T-cell (primary cell): Measurements from ENCODE around the gene PSENEN. TPM values are rescaled to one million over a fixed set of nuclear protein-coding genes. Genes with fewer than 3 reads are reported as not detected.

Experiments used
- ATAC-seq, 4 experiments: fragments of 200-7000 bp in 3 of 4; fragments of 150-1000 bp in 1 of 4; cut with Tn5 transposase; replicated peaks in 1 of 4; 1 replicate in 3 of 4; 2 replicates in 1 of 4; pipeline ENCODE4 v1.10.0; 2021; ENCODE audit warnings: moderate library complexity in 3 of 4, mild to moderate bottlenecking in 2 of 4, moderate number of reproducible peaks in 1 of 4
- CTCF ChIA-PET, 2 donors: fragments of 300-600 bp; sonication (Branson Sonifier 250); formaldehyde crosslinking; loops; one replicate each; lab custom pipeline; 2022; ENCODE audit warnings: antibody characterized with exemption in 2 of 2; lab: Charles Lee
- POLR2A ChIA-PET, 2 donors: fragments of 300-600 bp; sonication (Branson Sonifier 250); formaldehyde crosslinking; loops; one replicate each; lab custom pipeline; 2022; ENCODE audit warnings: antibody characterized with exemption in 2 of 2; lab: Charles Lee
- DNase-seq, 35 experiments: peaks; one replicate each; pipeline versions ENCODE4 v3.0.0 to v3.0.0-alpha.2; 2013 to 2023
- H3K27ac ChIP-seq: one replicate; pipeline ENCODE4 v1.5.1; 2013; ENCODE audit warnings: low read length
- H3K27me3 ChIP-seq, 2 experiments: replicated peaks in 1 of 2; 1 replicate in 1 of 2; 2 replicates in 1 of 2; pipeline versions ENCODE4 v1.6.1 to v1.7.0; 2013; ENCODE audit warnings: low read length in 1 of 2, mixed read lengths in 1 of 2; ENCODE audit not compliant: control insufficient read depth in 2 of 2, insufficient read depth in 2 of 2; ENCODE audit errors: extremely low read depth in 1 of 2
- H3K36me3 ChIP-seq, 2 donors: 1 replicate in 1 of 2; 2 replicates in 1 of 2; pipeline versions ENCODE4 v1.6.1 to v1.7.0; 2013; ENCODE audit warnings: low read length in 1 of 2; ENCODE audit not compliant: control insufficient read depth in 2 of 2, insufficient read depth in 1 of 2; ENCODE audit errors: extremely low read depth in 1 of 2
- H3K4me1 ChIP-seq, 2 experiments: 1 replicate in 1 of 2; 2 replicates in 1 of 2; pipeline versions ENCODE4 v1.6.1 to v1.7.0; 2013; ENCODE audit warnings: low read length in 2 of 2, mixed read lengths in 1 of 2; ENCODE audit not compliant: insufficient read depth in 2 of 2, control insufficient read depth in 1 of 2; ENCODE audit errors: extremely low read depth in 1 of 2
- H3K4me3 ChIP-seq, 2 donors: 1 replicate in 1 of 2; 2 replicates in 1 of 2; pipeline versions ENCODE4 v1.5.1 to v1.7.0; 2013; ENCODE audit warnings: mild to moderate bottlenecking in 2 of 2, low read length in 1 of 2, moderate library complexity in 1 of 2; ENCODE audit not compliant: control insufficient read depth in 1 of 2; ENCODE audit errors: extremely low read depth in 1 of 2
- H3K9me3 ChIP-seq: 2 replicates; pipeline ENCODE4 v1.7.0; 2013
- H3K27ac Mint-ChIP-seq, 2 donors: one replicate each; pipeline ENCODE4 v1.8.0; 2020 to 2021; ENCODE audit warnings: mild to moderate bottlenecking in 2 of 2, mixed read lengths in 2 of 2
- H3K27me3 Mint-ChIP-seq, 2 donors: one replicate each; pipeline ENCODE4 v1.8.0; 2021 to 2022; ENCODE audit warnings: mixed read lengths in 2 of 2
- H3K36me3 Mint-ChIP-seq: one replicate; pipeline ENCODE4 v1.8.0; 2021; ENCODE audit warnings: mixed read lengths
- H3K4me1 Mint-ChIP-seq, 3 donors: one replicate each; pipeline ENCODE4 v1.8.0; 2020 to 2022; ENCODE audit warnings: mixed read lengths in 3 of 3, mild to moderate bottlenecking in 1 of 3
- H3K4me3 Mint-ChIP-seq, 3 donors: one replicate each; pipeline ENCODE4 v1.8.0; 2020 to 2022; ENCODE audit warnings: mild to moderate bottlenecking in 3 of 3, mixed read lengths in 3 of 3, moderate library complexity in 3 of 3
- H3K9me3 Mint-ChIP-seq, 3 donors: one replicate each; pipeline ENCODE4 v1.8.0; 2020 to 2022; ENCODE audit warnings: mixed read lengths in 3 of 3
- WGBS: methylation state at CpG from one replicate; pipeline ENCODE4 v1.1.5; 2013; ENCODE audit warnings: missing lambda C conversion rate; ENCODE audit not compliant: insufficient coverage; 5-methylcytosine and 5-hydroxymethylcytosine counted together
- total RNA-seq, 35 experiments: library from RNA in 6 of 35; stranded (reverse) in 6 of 35; fragments of 120-200 nt in 1 of 35; gene quantifications; one replicate each; pipeline versions ENCODE4 v1.2.1 to v1.2.4 and lab custom pipeline; 2013 to 2026

PSENEN gene
- total RNA-seq, 5 donors from 2014 or later (not counting 1 experiment from before 2014, with no cell fraction given), result 21.2 to 33.5 (median 24.5) TPM

GRCh38 chr19:35740423-35741202 is 4.8 kb upstream of the PSENEN start:
- Mint-ChIP-seq H3K27me3 (no peaks in the 10 kb centered on the region), H3K27ac (peak overlapping the region; percentile 93 to 94), H3K36me3 (peaks cover 15% of the 10 kb centered on the region), H3K9me3 (no peaks in the 10 kb centered on the region), H3K4me3 (peak overlapping the region; percentile 87 to 97 (median 92)), H3K4me1 (peaks cover 52 to 66% (median 64%) of the 10 kb centered on the region in 3 donors)
- Histone ChIP-seq H3K4me3 (peak overlapping the region; percentile 68 to 82), H3K4me1 (peaks cover 14 to 72% of the 10 kb centered on the region in 2 experiments), H3K9me3 (no peaks in the 10 kb centered on the region), H3K36me3 (peaks cover 6 to 31% of the 10 kb centered on the region in 2 donors), H3K27ac (peak overlapping the region; percentile 87), H3K27me3 (no peaks in the 10 kb centered on the region)
- peak; percentile 85 to 98 (median 94) for DNase-seq
- WGBS, result under 1% methylated on average over 61 of the region's 63 CpGs
- ChIA-PET POLR2A (interaction anchor here in 1 of 2 donors (0.8 kb wide), 1 partner anchor 10 kb away, joined by 3 read pairs; no protein-coding TSS in a partner anchor), CTCF (interaction anchor here in 1 of 2 donors (0.6 to 1.0 kb wide), 3 partner anchors 9 to 262 kb away, joined by 3 to 4 read pairs (median 3); no protein-coding TSS in a partner anchor)
- ATAC-seq, result peak; percentile 66 to 71 (median 66)

GRCh38 chr19:35741203-35741515 is 4.3 kb upstream of the PSENEN start:
- H3K27ac ChIP-seq, result peak overlapping the region; percentile 87
- ChIA-PET CTCF (interaction anchor here in 1 of 2 donors (0.6 to 1.0 kb wide), 2 partner anchors 8 to 236 kb away, joined by 3 to 4 read pairs; no protein-coding TSS in a partner anchor), POLR2A (interaction anchor here in 1 of 2 donors (0.8 kb wide), 1 partner anchor 10 kb away, joined by 3 read pairs; no protein-coding TSS in a partner anchor)
- H3K9me3 Mint-ChIP-seq, result no peaks in the 10 kb centered on the region
- no peaks in the 10 kb centered on the region for H3K9me3 ChIP-seq
- DNase-seq, result no peak
- no peaks in the 10 kb centered on the region for H3K27me3 ChIP-seq
- peak overlapping the region; percentile 68 to 82 for H3K4me3 ChIP-seq
- H3K4me3 Mint-ChIP-seq, result peak overlapping the region; percentile 87 to 97 (median 92)
- peak overlapping the region; percentile 93 to 94 for H3K27ac Mint-ChIP-seq
- ATAC-seq, result no peak
- H3K27me3 Mint-ChIP-seq, result no peaks in the 10 kb centered on the region
- peaks cover 57 to 71% (median 70%) of the 10 kb centered on the region in 3 donors for H3K4me1 Mint-ChIP-seq
- WGBS, result 0% methylated on average over 2 of the region's 12 CpGs
- peaks cover 17 to 78% of the 10 kb centered on the region in 2 experiments for H3K4me1 ChIP-seq
- H3K36me3 ChIP-seq, result peaks cover 6 to 30% of the 10 kb centered on the region in 2 donors
- H3K36me3 Mint-ChIP-seq, result peaks cover 14% of the 10 kb centered on the region

GRCh38 chr19:35742121-35742724 is 3.2 kb upstream of the PSENEN start, which contains the start of gene IGFLR1:
TSS of gene IGFLR1 (minus strand) at chr19:35742452. CDS start at chr19:35741180, 1,272 bp downstream.
- DNase-seq (peak; percentile 41 to 86 (median 60)), ATAC-seq (peak in 1 of 4 experiments; percentile 4)
- Histone ChIP-seq H3K36me3 (peaks cover 0 to 22% of the 10 kb centered on the region in 2 donors), H3K27me3 (no peaks in the 10 kb centered on the region), H3K9me3 (no peaks in the 10 kb centered on the region), H3K27ac (peak within 1 kb of the TSS; percentile 87), H3K4me1 (peaks cover 19 to 76% of the 10 kb centered on the region in 2 experiments), H3K4me3 (peak within 1 kb of the TSS; percentile 54 to 68)
- peak within 1 kb of the TSS; percentile 87 to 97 (median 88) for H3K4me3 Mint-ChIP-seq
- ChIA-PET CTCF (no interaction called here), POLR2A (no interaction called here)
- 0% methylated on average over 6 of the region's 9 CpGs for WGBS
- no peaks in the 10 kb centered on the region for H3K27me3 Mint-ChIP-seq
- peak within 1 kb of the TSS; percentile 99 to 100 for H3K27ac Mint-ChIP-seq
- peaks cover 54 to 70% (median 65%) of the 10 kb centered on the region in 3 donors for H3K4me1 Mint-ChIP-seq
- peaks cover 14% of the 10 kb centered on the region for H3K36me3 Mint-ChIP-seq
- H3K9me3 Mint-ChIP-seq, result no peaks in the 10 kb centered on the region

GRCh38 chr19:35743640-35744429 is 1.6 kb upstream of the PSENEN start:
- ChIA-PET POLR2A (interaction anchor here (0.6 to 0.7 kb wide), 4 partner anchors 96 to 1479 kb away, joined by 3 to 4 read pairs (median 4); no protein-coding TSS in a partner anchor), CTCF (interaction anchor here in 1 of 2 donors (0.6 to 0.7 kb wide), 6 partner anchors 42 to 310 kb away, joined by 3 to 8 read pairs (median 4); partner anchors contain the start of gene THAP8)
- no peaks in the 10 kb centered on the region for H3K9me3 ChIP-seq
- H3K9me3 Mint-ChIP-seq, result no peaks in the 10 kb centered on the region
- H3K4me1 ChIP-seq, result peaks cover 21 to 79% of the 10 kb centered on the region in 2 experiments
- H3K4me3 Mint-ChIP-seq, result peak overlapping the region; percentile 87 to 99 (median 97)
- H3K27me3 ChIP-seq, result no peaks in the 10 kb centered on the region
- peaks cover 60 to 70% (median 61%) of the 10 kb centered on the region in 3 donors for H3K4me1 Mint-ChIP-seq
- WGBS, result 92% methylated on average over 14 of the region's 19 CpGs
- H3K27me3 Mint-ChIP-seq, result no peaks in the 10 kb centered on the region
- peaks cover 0 to 10% of the 10 kb centered on the region in 2 donors for H3K36me3 ChIP-seq
- no peak for ATAC-seq
- no peak for DNase-seq
- peak overlapping the region; percentile 98 for H3K27ac ChIP-seq
- H3K36me3 Mint-ChIP-seq, result peaks cover 13% of the 10 kb centered on the region
- H3K4me3 ChIP-seq, result peak overlapping the region; percentile 79 to 86
- peak overlapping the region; percentile 99 to 100 for H3K27ac Mint-ChIP-seq

GRCh38 chr19:35744430-35745327 is 772 bp upstream of the PSENEN start:
- Histone ChIP-seq H3K4me1 (peaks cover 25 to 80% of the 10 kb centered on the region in 2 experiments), H3K27ac (peak overlapping the region; percentile 98), H3K27me3 (no peaks in the 10 kb centered on the region), H3K4me3 (peak overlapping the region; percentile 79 to 86), H3K9me3 (no peaks in the 10 kb centered on the region), H3K36me3 (peaks cover 0 to 1% of the 10 kb centered on the region in 2 donors)
- Mint-ChIP-seq H3K9me3 (no peaks in the 10 kb centered on the region), H3K4me3 (peak overlapping the region; percentile 87 to 99 (median 97)), H3K27ac (peak overlapping the region; percentile 99 to 100), H3K27me3 (no peaks in the 10 kb centered on the region), H3K36me3 (peaks cover 13% of the 10 kb centered on the region), H3K4me1 (peaks cover 55 to 68% (median 60%) of the 10 kb centered on the region in 3 donors)
- POLR2A ChIA-PET, result interaction anchor here in 1 of 2 donors (0.5 to 0.7 kb wide), 4 partner anchors 18 to 1478 kb away, joined by 3 to 4 read pairs (median 4); no protein-coding TSS in a partner anchor
- peak; percentile 86 to 95 (median 92) for DNase-seq
- under 1% methylated on average over 35 of the region's 41 CpGs for WGBS
- ATAC-seq, result peak; percentile 61 to 66 (median 64)
- CTCF ChIA-PET, result interaction anchor here in 1 of 2 donors (0.6 to 1.5 kb wide), 6 partner anchors 42 to 309 kb away, joined by 3 to 18 read pairs (median 4); partner anchors contain the start of gene THAP8
